SK-N-SH treated with all-trans-retinoic acid at 6 μM for 48 hours (cell line): Measurements from ENCODE around the gene RNU5D-1.

ENCODE experiments used
- ATAC-seq: fragments of 200-7000 bp; cut with Tn5 transposase; 3 replicates; pipeline ENCODE4 v1.9.1; 2020; ENCODE audit warnings: mild to moderate bottlenecking, moderate library complexity
- ARNTL ChIP-seq: fragments of 450-650 bp; formaldehyde crosslinking; IDR thresholded peaks from 2 replicates; pipeline ENCODE4 v1.5.0; 2020; ENCODE audit warnings: low read depth, mild to moderate bottlenecking, moderate library complexity, borderline replicate concordance
- BACH2 ChIP-seq: fragments of 250-450 bp; sonication (Bioruptor Pico); IDR thresholded peaks from 2 replicates; pipeline ENCODE4 v1.9.0; 2021; ENCODE audit warnings: mild to moderate bottlenecking, borderline replicate concordance
- CREB5 ChIP-seq: fragments of 250-450 bp; sonication (Bioruptor Pico); IDR thresholded peaks from 2 replicates; pipeline ENCODE4 v1.5.1; 2020; ENCODE audit warnings: low read depth, mild to moderate bottlenecking, moderate library complexity
- CSDC2 ChIP-seq: fragments of 250-450 bp; sonication (Bioruptor Pico); IDR thresholded peaks from 2 replicates; pipeline ENCODE4 v1.5.0; 2020; ENCODE audit warnings: mild to moderate bottlenecking, moderate library complexity
- CSRNP3 ChIP-seq: fragments of 250-450 bp; sonication (Bioruptor Pico); IDR thresholded peaks from 2 replicates; pipeline ENCODE4 v1.5.1; 2021; ENCODE audit warnings: mild to moderate bottlenecking, moderate library complexity
- ESRRG ChIP-seq: fragments of 250-450 bp; sonication (Bioruptor Pico); IDR thresholded peaks from 2 replicates; pipeline ENCODE4 v1.6.1; 2021; ENCODE audit warnings: mild to moderate bottlenecking
- GLIS3 ChIP-seq: fragments of 250-450 bp; sonication (Bioruptor Pico); IDR thresholded peaks from 2 replicates; pipeline ENCODE4 v1.5.0; 2020; ENCODE audit warnings: mild to moderate bottlenecking, moderate library complexity
- ISL1 ChIP-seq: fragments of 250-450 bp; sonication (Bioruptor Pico); IDR thresholded peaks from 2 replicates; pipeline ENCODE4 v2.1.2; 2022; ENCODE audit warnings: mild to moderate bottlenecking, moderate library complexity
- OSR1 ChIP-seq: fragments of 250-450 bp; sonication (Bioruptor Pico); IDR thresholded peaks from 2 replicates; pipeline ENCODE4 v1.8.0; 2022; ENCODE audit warnings: moderate library complexity, mild to moderate bottlenecking, inconsistent platforms
- POU6F1 ChIP-seq: fragments of 250-450 bp; sonication (Bioruptor Pico); IDR thresholded peaks from 2 replicates; pipeline ENCODE4 v1.8.0; 2021; ENCODE audit warnings: low read depth, mild to moderate bottlenecking, moderate library complexity, borderline replicate concordance
- PPARA ChIP-seq: fragments of 250-450 bp; sonication (Bioruptor Pico); IDR thresholded peaks from 2 replicates; pipeline ENCODE4 v1.5.0; 2020; ENCODE audit warnings: mild to moderate bottlenecking, borderline replicate concordance
- RARB ChIP-seq: fragments of 250-450 bp; sonication (Bioruptor Pico); IDR thresholded peaks from 2 replicates; pipeline ENCODE4 v1.8.0; 2021; ENCODE audit warnings: mild to moderate bottlenecking, moderate library complexity
- SNAI2 ChIP-seq: fragments of 250-450 bp; sonication (Bioruptor Pico); IDR thresholded peaks from 2 replicates; pipeline ENCODE4 v1.5.0; 2020; ENCODE audit warnings: mild to moderate bottlenecking, moderate library complexity
- TCF4 ChIP-seq: fragments of 250-450 bp; sonication (Bioruptor Pico); IDR thresholded peaks from 2 replicates; pipeline ENCODE4 v1.8.0; 2021; ENCODE audit warnings: mild to moderate bottlenecking, moderate library complexity, borderline replicate concordance
- TOX ChIP-seq: fragments of 250-450 bp; sonication (Bioruptor Pico); IDR thresholded peaks from 2 replicates; pipeline ENCODE4 v1.8.0; 2021; ENCODE audit warnings: mild to moderate bottlenecking, moderate library complexity, borderline replicate concordance
- TSHZ2 ChIP-seq: fragments of 250-450 bp; sonication (Bioruptor Pico); IDR thresholded peaks from 2 replicates; pipeline ENCODE4 v1.5.0; 2020; ENCODE audit warnings: mild to moderate bottlenecking, moderate library complexity
- ZC3H10 ChIP-seq: fragments of 250-450 bp; sonication (Bioruptor Pico); IDR thresholded peaks from 2 replicates; pipeline ENCODE4 v1.5.1; 2021; ENCODE audit warnings: mild to moderate bottlenecking, moderate library complexity
- ZFP3 ChIP-seq: fragments of 250-450 bp; sonication (Bioruptor Pico); IDR thresholded peaks from 2 replicates; pipeline ENCODE4 v1.5.0; 2020; ENCODE audit warnings: mild to moderate bottlenecking, moderate library complexity
- ZFP30 ChIP-seq: fragments of 450-650 bp; formaldehyde crosslinking; IDR thresholded peaks from 2 replicates; pipeline ENCODE4 v1.5.0; 2022; ENCODE audit warnings: mild to moderate bottlenecking, moderate library complexity
- ZNF565 ChIP-seq: fragments of 450-650 bp; formaldehyde crosslinking; conservative IDR thresholded peaks from 2 replicates; pipeline ENCODE4 v1.5.0; 2020; ENCODE audit warnings: low read depth, mild to moderate bottlenecking, moderate library complexity
- ZNF70 ChIP-seq: fragments of 450-650 bp; formaldehyde crosslinking; IDR thresholded peaks from 2 replicates; pipeline ENCODE4 v1.5.0; 2020; ENCODE audit warnings: mild to moderate bottlenecking, moderate library complexity
- ZNF8 ChIP-seq: fragments of 450-650 bp; formaldehyde crosslinking; IDR thresholded peaks from 2 replicates; pipeline ENCODE4 v1.5.0; 2020; ENCODE audit warnings: mild to moderate bottlenecking, moderate library complexity

Gene RNU5D-1

GRCh38 chr1:44696101-44696500, 34.9 kb downstream of the RNU5D-1 start:
- no peak for ATAC-seq
- TF ChIP-seq ISL1 (CRISPR knock-in tag) (no peak), POU6F1 (no peak), ESRRG (no peak), SNAI2 (no peak), ZFP30 (no peak), TCF4 (CRISPR knock-in tag) (no peak), BACH2 (no peak), ZFP3 (no peak), CSRNP3 (CRISPR knock-in tag) (no peak), TSHZ2 (CRISPR knock-in tag) (no peak), TOX (no peak), CREB5 (CRISPR knock-in tag) (no peak), GLIS3 (CRISPR knock-in tag) (no peak), RARB (CRISPR knock-in tag) (no peak), CSDC2 (CRISPR knock-in tag) (no peak), ZC3H10 (CRISPR knock-in tag) (no peak)
- TF ChIP-seq, all 23 proteins: peak for 0

- TF ChIP-seq BACH2, result no peak
- TF ChIP-seq SNAI2, result no peak
- no peak for TF ChIP-seq ARNTL (CRISPR knock-in tag)
- no peak for TF ChIP-seq RARB (CRISPR knock-in tag)
- no peak for TF ChIP-seq POU6F1
- no peak for TF ChIP-seq ZNF565 (CRISPR knock-in tag)
- no peak for TF ChIP-seq PPARA (CRISPR knock-in tag)
- no peak for TF ChIP-seq ZNF70
- TF ChIP-seq CSRNP3 (CRISPR knock-in tag), result no peak
- TF ChIP-seq ZNF8 (CRISPR knock-in tag), result no peak
- ATAC-seq, result no peak
These were observed 35.3 kb downstream of the RNU5D-1 start for GRCh38 chr1:44695671-44696070.

GRCh38 chr1:44694863-44695478, 36.0 kb downstream of the RNU5D-1 start:
- TF ChIP-seq ESRRG (no peak), ISL1 (CRISPR knock-in tag) (no peak), ZFP30 (no peak), SNAI2 (no peak), TOX (no peak), CREB5 (CRISPR knock-in tag) (no peak), OSR1 (CRISPR knock-in tag) (no peak), ZNF8 (CRISPR knock-in tag) (no peak), GLIS3 (CRISPR knock-in tag) (no peak), TCF4 (CRISPR knock-in tag) (no peak)
- no peak for ATAC-seq
